Measurements from ENCODE around the gene DNAJB4.

- TF ChIP-seq CTCF (IDR thresholded peaks at IDR 0.05; ENCODE audit: low read length) (no peak), EZH2 (IDR thresholded peaks at IDR 0.05; ENCODE audit: borderline replicate concordance, low read length) (no peak)
These were observed 8.0 kb upstream of the DNAJB4 start for GRCh38 chr1:77996734-77997133.
